K562 (cell line): ENCODE data around the gene CCDC178. TPM values are rescaled to one million over a fixed set of nuclear protein-coding genes. Genes with fewer than 3 reads are reported as not detected.
"Not testable (repeated sequence)": the region's sequence is repeated elsewhere in the genome, so short reads cannot be mapped to it uniquely, and the experiment has no call there.

Source experiments
- ATAC-seq: fragments of 200-7000 bp; cut with Tn5 transposase; 3 replicates; pipeline ENCODE4 v1.9.1; 2020; ENCODE audit warnings: moderate library complexity
- BruUV-seq: library from RNA; stranded (reverse); fragments of 400-500 nt; replicated peaks from 2 replicates; lab custom pipeline; 2021; lab: Mats Ljungman, UMichigan
- CTCF ChIA-PET: fragments of 300-600 bp; formaldehyde crosslinking; extraction: SDS; loops from one replicate; lab custom pipeline; 2021; ENCODE audit warnings: low intra/inter-chr PET ratio; lab: Yijun Ruan, JAX
- POLR2A ChIA-PET: fragments of 300-600, 350-650 bp; sonication (Branson Sonifier 250); formaldehyde crosslinking; extraction: SDS; loops from one replicate; lab custom pipeline; 2021; ENCODE audit warnings: antibody characterized with exemption, inconsistent platforms; lab: Yijun Ruan, JAX
- DNase-seq, 4 experiments: peaks; one replicate each; pipeline versions ENCODE4 v3.0.0 to v3.0.0-alpha.2; 2011 to 2018; ENCODE audit warnings: low spot score in 3 of 4, mixed read lengths in 3 of 4; ENCODE audit errors: extremely low read depth in 1 of 4
- FAIRE-seq: peaks from 2 replicates; lab custom pipeline; 2011; peaks lifted over from hg19 to GRCh38; lab: Jason Lieb, UNC
- H2AFZ ChIP-seq: 2 replicates; pipeline ENCODE4 v1.6.0; 2011; ENCODE audit warnings: low read depth, low read length, control low read depth, inconsistent platforms
- H3K27ac ChIP-seq: fragments of 200-600 bp; 3 replicates; pipeline ENCODE4 v1.8.0; 2011; ENCODE audit warnings: low read depth, mild to moderate bottlenecking, control low read depth, inconsistent platforms, low read length, moderate library complexity, mixed read lengths; ENCODE audit errors: extremely low read depth
- H3K27me3 ChIP-seq, 2 experiments: fragments of 300-600 bp in 1 of 2; 2 replicates in 1 of 2; 3 replicates in 1 of 2; pipeline versions ENCODE4 v1.6.0 to v1.8.0; 2011; ENCODE audit warnings: inconsistent platforms in 2 of 2, low read length in 2 of 2, mild to moderate bottlenecking in 1 of 2, mixed read lengths in 1 of 2, moderate library complexity in 1 of 2; ENCODE audit not compliant: control insufficient read depth in 2 of 2, insufficient read depth in 2 of 2
- H3K36me3 ChIP-seq: fragments of 300-600 bp; 3 replicates; pipeline ENCODE4 v1.8.0; 2011; ENCODE audit warnings: mild to moderate bottlenecking, low read length, inconsistent platforms; ENCODE audit not compliant: control insufficient read depth, insufficient read depth
- H3K4me1 ChIP-seq, 2 experiments: fragments of 200-600 bp in 1 of 2; replicated peaks in 1 of 2; 2 replicates in 1 of 2; 3 replicates in 1 of 2; pipeline versions ENCODE4 v1.5.1 to v1.8.0; 2011; ENCODE audit warnings: inconsistent platforms in 2 of 2, low read length in 2 of 2, mild to moderate bottlenecking in 1 of 2, mixed read lengths in 1 of 2, moderate library complexity in 1 of 2; ENCODE audit not compliant: control insufficient read depth in 2 of 2, insufficient read depth in 2 of 2
- H3K4me2 ChIP-seq: 2 replicates; pipeline ENCODE4 v1.6.1; 2011; ENCODE audit warnings: low read length, control low read depth, inconsistent platforms, mixed read lengths; ENCODE audit not compliant: insufficient read depth
- H3K4me3 ChIP-seq: fragments of 200-600 bp; sonication (generic), shearing (Covaris generic); 2 replicates; pipeline ENCODE4 v1.5.1; 2016; ENCODE audit warnings: control low read depth, inconsistent platforms
- H3K79me2 ChIP-seq: fragments of 200-600 bp; 3 replicates; pipeline ENCODE4 v1.8.0; 2011; ENCODE audit warnings: low read length, inconsistent platforms; ENCODE audit not compliant: control insufficient read depth, insufficient read depth
- H3K9ac ChIP-seq, 2 experiments: 2 replicates each; pipeline versions ENCODE4 v1.6.0 to v1.6.1; 2011; ENCODE audit warnings: low read depth in 2 of 2, low read length in 2 of 2, control low read depth in 1 of 2, inconsistent platforms in 1 of 2, mild to moderate bottlenecking in 1 of 2, mixed read lengths in 1 of 2; ENCODE audit not compliant: insufficient read depth in 1 of 2
- H3K9me1 ChIP-seq: one replicate; pipeline ENCODE4 v1.6.0; 2011; ENCODE audit warnings: inconsistent platforms, mild to moderate bottlenecking, low read length, moderate library complexity; ENCODE audit not compliant: control insufficient read depth, insufficient read depth
- H3K9me3 ChIP-seq: replicated peaks from 2 replicates; pipeline ENCODE4 v1.5.1; 2011; ENCODE audit warnings: low read depth, low read length, inconsistent platforms; ENCODE audit not compliant: control insufficient read depth, insufficient read depth
- H4K20me1 ChIP-seq: replicated peaks from 2 replicates; pipeline ENCODE4 v1.6.1; 2011; ENCODE audit warnings: low read length, inconsistent platforms, mixed read lengths; ENCODE audit not compliant: control insufficient read depth, insufficient read depth
- CEBPB ChIP-seq: fragments of 450-650 bp; IDR thresholded peaks from 2 replicates; pipeline ENCODE4 v1.6.1; 2016; ENCODE audit warnings: missing genetic modification characterization, missing compliant biosample characterization
- ELF2 ChIP-seq: fragments of 250-450 bp; sonication (Bioruptor Pico); IDR thresholded peaks from 2 replicates; pipeline ENCODE4 v1.5.0; 2021; ENCODE audit warnings: mild to moderate bottlenecking
- SOX6 ChIP-seq: fragments of 450-650 bp; IDR thresholded peaks from 2 replicates; pipeline ENCODE4 v1.6.1; 2014; ENCODE audit warnings: mild to moderate bottlenecking
- ZNF12 ChIP-seq: sonication (generic); formaldehyde crosslinking; IDR thresholded peaks from 2 replicates; pipeline ENCODE4 v1.4.0; 2020; ENCODE audit warnings: mild to moderate bottlenecking, missing genetic modification reagents
- ZNF707 ChIP-seq: fragments of 250-450 bp; sonication (Bioruptor Pico); conservative IDR thresholded peaks from 2 replicates; pipeline ENCODE4 v1.8.0; 2022; ENCODE audit warnings: inconsistent platforms, mild to moderate bottlenecking, moderate library complexity
- WGBS: fragments of 100-300 bp; shearing (Covaris generic); methylation state at CpG from one replicate; pipeline ENCODE4 v1.1.6; 2016; ENCODE audit warnings: low coverage, mixed read lengths; ENCODE audit not compliant: insufficient coverage; ENCODE audit errors: missing lambda C conversion rate; 5-methylcytosine and 5-hydroxymethylcytosine counted together
- in situ Hi-C: fragments of 300-500 bp; cut with MboI; formaldehyde crosslinking; loops from 4 replicates; pipeline ENCODE4 v1.15.0; 2018; ENCODE audit warnings: inconsistent platforms, mixed read lengths
- intact Hi-C: fragments of 100-400 bp; cut with micrococcal nuclease; formaldehyde crosslinking; loops from 2 replicates; pipeline ENCODE4 v1.14.2; 2022
- polyA plus RNA-seq, 8 experiments: library from polyadenylated mRNA; depleted of rRNA in 4 of 8; stranded (reverse) in 5 of 8; unstranded in 3 of 8; fragments of >200 nt; fragmentation: Nextera tagmentation in 2 of 8; fragmentation: Illumina TruSeq in 1 of 8; extraction: Ambion mirVana in 2 of 8; extraction: Trizol in 1 of 8; gene quantifications; 2 replicates each; pipeline versions ENCODE4 v1.2.1 to v1.2.3, GENCODE V29; 2011 to 2014; ENCODE audit warnings: inconsistent platforms in 1 of 8, missing spikeins in 1 of 8
- total RNA-seq, 7 experiments: library from RNA; depleted of rRNA in 6 of 7; stranded (reverse); fragments of >200 nt in 6 of 7; fragmentation: Illumina TruSeq in 2 of 7; extraction: Trizol in 2 of 7; gene quantifications; 2 replicates each; pipeline versions ENCODE4 v1.2.1 to v1.2.3, GENCODE V29; 2011 to 2021; ENCODE audit warnings: low replicate concordance in 1 of 7
- TF ChIP-seq, protein P1 (sequence below), 2 experiments: fragments of 450-650 bp; IDR thresholded peaks; 2 replicates each; pipeline ENCODE4 v1.6.1; 2016
- TF ChIP-seq, protein P2 (sequence below): fragments of 450-650 bp; IDR thresholded peaks from 2 replicates; pipeline ENCODE4 v1.6.1; 2018; ENCODE audit not compliant: partially characterized antibody
- TF ChIP-seq, protein P3 (sequence below): IDR thresholded peaks from 2 replicates; pipeline ENCODE4 v1.6.1; 2011; ENCODE audit warnings: borderline replicate concordance, low read depth, mild to moderate bottlenecking, moderate library complexity, low read length; ENCODE audit not compliant: insufficient read depth, poor library complexity, severe bottlenecking

The CCDC178 gene
- total and polyA plus RNA-seq, 9 of the 15 experiments (the other 6 are each of a cell fraction or from before 2014, with no cell fraction given): 0.12 to 0.47 (median 0.15) TPM; not detected in 6

GRCh38 chr18:33339733-33340132 is 100.8 kb downstream of the CCDC178 start:
- intact Hi-C loops, FAIRE-seq, H3K4me3 ChIP-seq, BruUV-seq, H3K27ac ChIP-seq, POLR2A ChIA-PET, H3K79me2 ChIP-seq, ATAC-seq, H4K20me1 ChIP-seq, H3K9me3 ChIP-seq, H3K27me3 ChIP-seq, H3K4me1 ChIP-seq, H3K9me1 ChIP-seq, H3K9ac ChIP-seq, H3K4me2 ChIP-seq: not testable (repeated sequence)
- WGBS: 0% methylated on average over 2 of the region's 2 CpGs
- TF ChIP-seq ZNF707: peak; percentile 90
- TF ChIP-seq, all 486 proteins: peak for 1; not testable (repeated sequence) for 485
- in situ Hi-C loops, CTCF ChIA-PET, H2AFZ ChIP-seq, H3K36me3 ChIP-seq, DNase-seq: not testable (repeated sequence)

- no peaks in the 10 kb centered on the region for H3K9me3 ChIP-seq
- ChIA-PET POLR2A (no interaction called here), CTCF (no interaction called here)
- H4K20me1 ChIP-seq: no peaks in the 10 kb centered on the region
- no peak overlapping the region for H3K9ac ChIP-seq
- no peak overlapping the region for H3K4me2 ChIP-seq
- DNase-seq (no peak), ATAC-seq (no peak), FAIRE-seq (no peak)
- H3K9me1 ChIP-seq: no peaks in the 10 kb centered on the region
- in situ Hi-C loops: no loop called here
- H3K79me2 ChIP-seq: no peaks in the 10 kb centered on the region
- H3K27me3 ChIP-seq: no peaks in the 10 kb centered on the region
- no TSS peak for BruUV-seq
- H2AFZ ChIP-seq: no peak overlapping the region
- H3K36me3 ChIP-seq: no peaks in the 10 kb centered on the region
- no peak overlapping the region for H3K4me3 ChIP-seq
- intact Hi-C loops: no loop called here
- H3K27ac ChIP-seq: no peak overlapping the region
- 2% methylated on average over 3 of the region's 3 CpGs for WGBS
- H3K4me1 ChIP-seq: no peaks in the 10 kb centered on the region
- TF ChIP-seq CEBPB (tag) (no peak), SOX6 (no peak), ELF2 (CRISPR knock-in tag) (no peak), ZNF12 (CRISPR knock-in tag) (no peak)
- TF ChIP-seq, protein P1, sequence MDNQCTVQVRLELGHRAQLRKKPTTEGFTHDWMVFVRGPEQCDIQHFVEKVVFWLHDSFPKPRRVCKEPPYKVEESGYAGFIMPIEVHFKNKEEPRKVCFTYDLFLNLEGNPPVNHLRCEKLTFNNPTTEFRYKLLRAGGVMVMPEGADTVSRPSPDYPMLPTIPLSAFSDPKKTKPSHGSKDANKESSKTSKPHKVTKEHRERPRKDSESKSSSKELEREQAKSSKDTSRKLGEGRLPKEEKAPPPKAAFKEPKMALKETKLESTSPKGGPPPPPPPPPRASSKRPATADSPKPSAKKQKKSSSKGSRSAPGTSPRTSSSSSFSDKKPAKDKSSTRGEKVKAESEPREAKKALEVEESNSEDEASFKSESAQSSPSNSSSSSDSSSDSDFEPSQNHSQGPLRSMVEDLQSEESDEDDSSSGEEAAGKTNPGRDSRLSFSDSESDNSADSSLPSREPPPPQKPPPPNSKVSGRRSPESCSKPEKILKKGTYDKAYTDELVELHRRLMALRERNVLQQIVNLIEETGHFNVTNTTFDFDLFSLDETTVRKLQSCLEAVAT (IDR thresholded peaks at IDR 0.05): no peak
- TF ChIP-seq, protein P2, sequence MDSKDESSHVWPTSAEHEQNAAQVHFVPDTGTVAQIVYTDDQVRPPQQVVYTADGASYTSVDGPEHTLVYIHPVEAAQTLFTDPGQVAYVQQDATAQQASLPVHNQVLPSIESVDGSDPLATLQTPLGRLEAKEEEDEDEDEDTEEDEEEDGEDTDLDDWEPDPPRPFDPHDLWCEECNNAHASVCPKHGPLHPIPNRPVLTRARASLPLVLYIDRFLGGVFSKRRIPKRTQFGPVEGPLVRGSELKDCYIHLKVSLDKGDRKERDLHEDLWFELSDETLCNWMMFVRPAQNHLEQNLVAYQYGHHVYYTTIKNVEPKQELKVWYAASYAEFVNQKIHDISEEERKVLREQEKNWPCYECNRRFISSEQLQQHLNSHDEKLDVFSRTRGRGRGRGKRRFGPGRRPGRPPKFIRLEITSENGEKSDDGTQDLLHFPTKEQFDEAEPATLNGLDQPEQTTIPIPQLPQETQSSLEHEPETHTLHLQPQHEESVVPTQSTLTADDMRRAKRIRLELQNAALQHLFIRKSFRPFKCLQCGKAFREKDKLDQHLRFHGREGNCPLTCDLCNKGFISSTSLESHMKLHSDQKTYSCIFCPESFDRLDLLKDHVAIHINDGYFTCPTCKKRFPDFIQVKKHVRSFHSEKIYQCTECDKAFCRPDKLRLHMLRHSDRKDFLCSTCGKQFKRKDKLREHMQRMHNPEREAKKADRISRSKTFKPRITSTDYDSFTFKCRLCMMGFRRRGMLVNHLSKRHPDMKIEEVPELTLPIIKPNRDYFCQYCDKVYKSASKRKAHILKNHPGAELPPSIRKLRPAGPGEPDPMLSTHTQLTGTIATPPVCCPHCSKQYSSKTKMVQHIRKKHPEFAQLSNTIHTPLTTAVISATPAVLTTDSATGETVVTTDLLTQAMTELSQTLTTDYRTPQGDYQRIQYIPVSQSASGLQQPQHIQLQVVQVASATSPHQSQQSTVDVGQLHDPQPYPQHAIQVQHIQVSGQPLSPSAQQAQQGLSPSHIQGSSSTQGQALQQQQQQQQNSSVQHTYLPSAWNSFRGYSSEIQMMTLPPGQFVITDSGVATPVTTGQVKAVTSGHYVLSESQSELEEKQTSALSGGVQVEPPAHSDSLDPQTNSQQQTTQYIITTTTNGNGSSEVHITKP: no peak
- TF ChIP-seq, protein P3, sequence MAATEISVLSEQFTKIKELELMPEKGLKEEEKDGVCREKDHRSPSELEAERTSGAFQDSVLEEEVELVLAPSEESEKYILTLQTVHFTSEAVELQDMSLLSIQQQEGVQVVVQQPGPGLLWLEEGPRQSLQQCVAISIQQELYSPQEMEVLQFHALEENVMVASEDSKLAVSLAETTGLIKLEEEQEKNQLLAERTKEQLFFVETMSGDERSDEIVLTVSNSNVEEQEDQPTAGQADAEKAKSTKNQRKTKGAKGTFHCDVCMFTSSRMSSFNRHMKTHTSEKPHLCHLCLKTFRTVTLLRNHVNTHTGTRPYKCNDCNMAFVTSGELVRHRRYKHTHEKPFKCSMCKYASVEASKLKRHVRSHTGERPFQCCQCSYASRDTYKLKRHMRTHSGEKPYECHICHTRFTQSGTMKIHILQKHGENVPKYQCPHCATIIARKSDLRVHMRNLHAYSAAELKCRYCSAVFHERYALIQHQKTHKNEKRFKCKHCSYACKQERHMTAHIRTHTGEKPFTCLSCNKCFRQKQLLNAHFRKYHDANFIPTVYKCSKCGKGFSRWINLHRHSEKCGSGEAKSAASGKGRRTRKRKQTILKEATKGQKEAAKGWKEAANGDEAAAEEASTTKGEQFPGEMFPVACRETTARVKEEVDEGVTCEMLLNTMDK: no peak
Measured at GRCh38 chr18:33334781-33335180, 105.7 kb downstream of the CCDC178 start.
